VCaP (cell line): ENCODE measurements around the gene AFG3L2.

Source experiments
- H3K27ac ChIP-seq: fragments of 450-650 bp; 2 replicates; pipeline ENCODE4 v1.5.1; 2017
- TF ChIP-seq, protein P1 (sequence below): fragments of 450-650 bp; conservative IDR thresholded peaks from 2 replicates; pipeline ENCODE4 v1.5.1; 2017; ENCODE audit warnings: mild to moderate bottlenecking, moderate library complexity

AFG3L2 gene

DNA sequence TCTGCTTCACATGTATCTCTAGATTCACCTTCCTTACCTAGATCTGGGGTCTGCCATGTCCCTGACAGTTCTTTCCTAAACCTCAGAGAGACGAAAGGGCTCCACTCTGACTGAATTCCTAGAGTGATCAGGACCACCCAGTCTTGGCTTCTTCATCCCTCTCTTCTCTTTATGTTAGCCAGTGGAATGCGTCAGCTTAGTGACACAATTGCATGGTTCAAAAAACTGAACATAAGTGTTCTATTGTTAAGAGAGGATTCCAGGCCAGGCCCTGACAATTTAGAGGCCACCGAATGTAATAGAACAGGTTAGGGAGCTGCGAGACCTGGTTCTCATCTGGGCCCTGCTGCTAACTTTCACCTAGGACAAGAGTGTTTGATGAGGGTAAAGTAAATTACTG lies 40.7 kb upstream of the AFG3L2 start:
- no peak overlapping the region for H3K27ac ChIP-seq
- TF ChIP-seq, protein P1, sequence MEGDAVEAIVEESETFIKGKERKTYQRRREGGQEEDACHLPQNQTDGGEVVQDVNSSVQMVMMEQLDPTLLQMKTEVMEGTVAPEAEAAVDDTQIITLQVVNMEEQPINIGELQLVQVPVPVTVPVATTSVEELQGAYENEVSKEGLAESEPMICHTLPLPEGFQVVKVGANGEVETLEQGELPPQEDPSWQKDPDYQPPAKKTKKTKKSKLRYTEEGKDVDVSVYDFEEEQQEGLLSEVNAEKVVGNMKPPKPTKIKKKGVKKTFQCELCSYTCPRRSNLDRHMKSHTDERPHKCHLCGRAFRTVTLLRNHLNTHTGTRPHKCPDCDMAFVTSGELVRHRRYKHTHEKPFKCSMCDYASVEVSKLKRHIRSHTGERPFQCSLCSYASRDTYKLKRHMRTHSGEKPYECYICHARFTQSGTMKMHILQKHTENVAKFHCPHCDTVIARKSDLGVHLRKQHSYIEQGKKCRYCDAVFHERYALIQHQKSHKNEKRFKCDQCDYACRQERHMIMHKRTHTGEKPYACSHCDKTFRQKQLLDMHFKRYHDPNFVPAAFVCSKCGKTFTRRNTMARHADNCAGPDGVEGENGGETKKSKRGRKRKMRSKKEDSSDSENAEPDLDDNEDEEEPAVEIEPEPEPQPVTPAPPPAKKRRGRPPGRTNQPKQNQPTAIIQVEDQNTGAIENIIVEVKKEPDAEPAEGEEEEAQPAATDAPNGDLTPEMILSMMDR: no peak

DNA sequence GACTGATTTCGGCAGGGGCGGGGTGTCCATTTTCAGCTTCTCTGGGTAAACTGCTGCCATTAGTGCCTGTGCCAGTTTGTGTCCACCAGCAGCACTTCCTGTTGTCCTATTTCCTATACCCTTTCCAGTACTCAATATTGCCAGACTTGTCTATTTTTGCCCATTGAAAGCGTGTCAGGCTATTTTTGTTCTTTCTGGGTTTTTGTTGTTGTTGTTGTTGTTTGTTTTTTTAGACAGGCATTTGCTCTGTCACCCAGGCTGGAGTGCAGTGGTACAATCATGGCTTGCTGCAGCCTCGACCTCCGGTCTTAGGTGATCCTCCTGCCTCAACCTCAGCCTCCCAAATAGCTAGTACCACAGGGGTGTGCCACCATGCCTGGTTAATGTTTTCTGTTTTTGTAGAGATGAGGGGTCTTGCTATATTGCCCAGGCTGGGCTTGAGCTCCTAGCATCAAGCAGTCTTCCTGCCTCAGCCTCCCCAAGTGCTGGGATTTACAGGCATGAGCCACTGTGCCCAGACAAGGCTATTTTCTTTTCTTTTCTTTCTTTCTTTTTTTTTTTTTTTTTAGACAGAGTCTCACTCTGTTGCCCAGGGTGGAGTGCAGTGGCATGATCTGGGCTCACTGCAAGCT lies 39.2 kb upstream of the AFG3L2 start:
- peak overlapping the region; percentile 86 for H3K27ac ChIP-seq
- TF ChIP-seq, protein P1: no peak

DNA sequence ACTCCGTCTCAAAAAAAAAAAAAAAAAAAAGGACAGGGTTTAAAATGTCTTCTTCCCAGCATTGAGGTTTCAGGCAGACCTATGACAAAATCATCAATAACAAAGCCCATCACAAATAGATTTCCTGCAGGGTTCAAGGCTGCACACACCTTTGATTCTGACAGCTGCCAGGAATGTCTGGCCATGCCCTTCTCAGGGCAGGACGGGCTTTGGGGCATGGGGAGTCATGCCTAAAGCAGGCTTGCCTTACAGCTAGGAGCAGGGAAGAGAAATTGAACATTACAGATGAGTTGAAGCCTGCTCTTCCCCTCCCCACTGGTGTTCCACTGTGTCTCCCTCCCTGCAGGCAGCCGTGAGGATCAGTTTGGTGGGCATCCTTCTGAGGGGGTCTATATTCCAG lies 34.4 kb upstream of the AFG3L2 start:
- H3K27ac ChIP-seq: peak overlapping the region; percentile 86
- TF ChIP-seq, protein P1: no peak

DNA sequence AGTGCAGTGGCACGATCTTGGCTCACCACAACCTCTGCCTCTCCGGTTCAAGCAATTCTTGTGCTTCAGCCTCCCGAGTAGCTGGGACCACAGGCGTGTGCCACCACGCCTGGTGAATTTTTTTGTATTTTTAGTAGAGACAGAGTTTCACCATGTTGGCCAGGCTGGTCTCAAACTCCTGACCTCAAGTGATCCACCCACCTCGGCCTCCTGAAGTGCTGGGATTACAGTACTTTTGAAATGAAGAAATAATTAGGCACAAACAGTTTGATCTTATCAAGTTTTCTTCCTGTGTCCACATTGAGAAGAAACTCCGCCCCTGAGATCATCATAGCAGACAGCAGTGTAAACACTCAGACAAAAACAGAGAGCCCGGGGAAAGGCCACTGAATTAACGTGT lies 33.7 kb upstream of the AFG3L2 start:
- peak overlapping the region; percentile 86 for H3K27ac ChIP-seq

DNA sequence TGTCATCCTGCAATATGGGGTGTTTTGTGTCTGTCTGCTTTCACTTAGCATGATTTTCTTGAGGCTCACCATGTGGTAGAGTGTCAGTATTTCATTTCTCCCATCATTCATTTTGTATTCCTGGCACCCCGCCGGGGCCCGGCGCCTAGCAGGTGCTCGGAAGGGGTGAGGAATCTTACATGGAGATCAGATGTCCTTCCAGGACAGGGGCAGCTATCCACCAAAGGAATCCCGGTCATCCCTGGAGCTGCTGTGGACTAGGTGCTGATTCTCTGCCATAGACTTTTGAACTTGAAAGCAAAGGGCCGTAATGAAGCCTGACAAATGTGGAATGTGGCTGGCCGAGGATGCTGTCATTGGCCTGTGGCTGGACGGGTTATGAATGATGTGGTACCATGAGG lies 33.1 kb upstream of the AFG3L2 start:
- TF ChIP-seq, protein P1: no peak
- peak overlapping the region; percentile 86 for H3K27ac ChIP-seq

DNA sequence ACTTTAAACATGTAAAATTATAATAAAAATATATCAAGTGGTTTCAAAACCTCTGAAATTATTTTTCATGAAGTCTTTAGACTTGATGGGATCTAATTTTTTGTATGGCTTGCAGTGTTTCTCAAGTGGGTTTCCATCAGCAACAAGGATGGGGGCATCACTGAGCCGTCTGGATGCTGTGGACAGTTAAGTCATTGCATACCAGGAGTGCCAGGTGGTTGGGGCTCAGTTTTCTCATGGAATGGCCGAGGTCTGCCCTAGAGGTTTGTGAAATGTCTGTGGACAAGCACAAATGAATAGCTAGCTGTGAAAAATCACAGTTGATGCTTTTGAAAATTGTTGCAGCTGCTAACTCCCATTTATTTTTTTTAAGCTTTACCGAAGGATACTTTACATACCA lies 32.4 kb upstream of the AFG3L2 start:
- peak overlapping the region; percentile 86 for H3K27ac ChIP-seq
- TF ChIP-seq, protein P1: no peak

DNA sequence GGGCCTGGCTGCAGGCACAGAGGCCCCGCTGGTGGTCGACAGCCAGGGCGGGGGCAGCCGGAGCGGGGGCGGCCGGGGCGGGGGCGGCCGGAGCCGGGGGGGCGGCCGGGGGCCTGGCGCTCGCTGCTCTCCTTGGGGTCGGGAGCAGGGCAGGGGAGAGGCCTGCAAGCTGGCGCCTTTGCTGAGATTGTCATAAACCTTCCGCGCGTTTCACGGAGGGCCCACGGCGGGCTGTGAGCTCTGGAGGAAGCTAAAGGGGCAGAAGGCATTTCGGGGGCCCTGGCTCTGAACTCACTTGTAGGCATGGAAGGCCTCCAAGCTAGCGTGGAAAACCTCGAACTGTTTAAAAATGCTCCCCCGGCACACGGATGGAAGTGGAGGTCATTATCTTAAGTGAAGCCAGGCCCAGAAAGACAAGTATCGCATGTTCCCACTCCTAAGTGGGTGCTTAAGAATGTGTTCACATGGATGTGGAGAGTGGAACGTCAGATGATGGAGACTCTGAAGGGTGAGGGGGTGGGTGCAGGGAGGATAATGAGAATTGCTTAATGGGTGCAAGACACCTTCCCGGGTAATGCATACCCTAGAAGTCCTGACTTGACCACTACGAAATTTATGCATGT lies 31.3 kb upstream of the AFG3L2 start:
- TF ChIP-seq, protein P1: no peak
- peak overlapping the region; percentile 86 for H3K27ac ChIP-seq

DNA sequence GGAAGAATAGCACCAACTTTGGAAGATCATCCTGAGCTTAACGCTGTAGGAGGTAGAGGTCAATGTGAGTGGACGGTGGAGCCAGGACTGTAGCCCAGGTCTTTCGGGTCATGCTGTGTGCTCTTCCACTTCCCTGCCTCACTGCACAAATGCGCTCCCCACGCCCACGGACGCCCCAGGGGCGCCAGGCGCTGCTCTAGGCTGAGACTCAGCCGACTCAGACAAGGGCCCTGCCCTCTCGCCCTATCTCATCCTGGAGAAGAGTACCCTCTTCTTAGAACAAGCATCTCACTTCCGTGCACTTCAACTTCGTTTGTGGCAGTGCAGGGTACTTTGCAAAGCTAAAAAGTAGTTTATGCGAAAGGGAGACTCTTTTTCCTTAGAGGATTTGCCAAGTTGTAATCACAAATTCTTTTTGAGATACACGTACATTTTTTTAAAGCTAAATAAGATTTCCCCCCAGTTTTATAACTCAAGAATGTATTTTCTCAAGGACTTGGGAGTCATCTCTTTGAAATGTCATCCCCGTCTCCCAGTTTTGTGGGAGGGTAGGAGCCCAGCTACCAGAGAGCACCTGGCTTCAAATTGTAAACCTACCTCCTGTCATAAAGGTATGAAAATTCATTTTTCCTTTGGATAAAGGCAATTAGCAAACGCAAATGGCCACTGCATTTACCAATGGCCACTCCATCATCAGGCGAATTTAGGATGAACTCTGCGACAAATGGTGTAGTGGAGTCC lies 29.5 kb upstream of the AFG3L2 start:
- TF ChIP-seq, protein P1: no peak
- H3K27ac ChIP-seq: no peak overlapping the region
